ENCODE data around the gene EDRF1. TPM values are rescaled to one million over a fixed set of nuclear protein-coding genes. Genes with fewer than 3 reads are reported as not detected.

Gene EDRF1
- total and polyA plus RNA-seq, 12 donors = 8.1 to 35.9 (median 18.6) TPM

GRCh38 chr10:125766511-125766910 is 47.0 kb downstream of the EDRF1 start:
- intact Hi-C loops (cut with DNase I) = no loop called here
- WGBS, 4 donors = 79 to 86% (median 83%) methylated on average over 4 of the region's 4 CpGs
- H3K36me3 ChIP-seq (replicated peaks in 1 of 2) = peaks cover 0 to 26% of the 10 kb centered on the region in 2 donors

GRCh38 chr10:125768219-125768855 is 48.8 kb downstream of the EDRF1 start:
- Histone ChIP-seq H3K27me3 (no peaks in the 10 kb centered on the region), H3K36me3 (replicated peaks in 1 of 2) (peaks cover 0 to 18% of the 10 kb centered on the region in 2 donors), H3K9me3 (replicated peaks in 1 of 3) (no peaks in the 10 kb centered on the region), H3K4me1 (replicated peaks in 1 of 2) (no peaks in the 10 kb centered on the region), H3K27ac (no peak overlapping the region), H3K4me3 (no peak overlapping the region)
- TF ChIP-seq POLR2A (IDR thresholded peaks at IDR 0.05) = no peak
- no peak for TF ChIP-seq CTCF (IDR thresholded peaks at IDR 0.05)
- no peak for DNase-seq
- 68 to 83% (median 73%) methylated on average over 4 of the region's 4 CpGs for WGBS, 4 donors
- intact Hi-C loops (cut with DNase I) = no loop called here

More at GRCh38 chr10:125766511-125766910, 47.0 kb downstream of the EDRF1 start:
- no peak for TF ChIP-seq CTCF (IDR thresholded peaks at IDR 0.05)
- no peak for TF ChIP-seq POLR2A (IDR thresholded peaks at IDR 0.05)
- Histone ChIP-seq H3K27ac (no peak overlapping the region), H3K4me1 (replicated peaks in 1 of 2) (no peaks in the 10 kb centered on the region), H3K4me3 (no peak overlapping the region), H3K9me3 (replicated peaks in 1 of 3) (no peaks in the 10 kb centered on the region), H3K27me3 (no peaks in the 10 kb centered on the region)
- no peak for DNase-seq

- no peaks in the 10 kb centered on the region for H3K4me1 ChIP-seq (replicated peaks in 1 of 2)
- 90 to 92% (median 91%) methylated on average over 10 to 12 of the region's 12 CpGs for WGBS, 4 donors
- no peaks in the 10 kb centered on the region for H3K9me3 ChIP-seq (replicated peaks in 1 of 3)
- no peak overlapping the region for H3K27ac ChIP-seq
- peaks cover 0 to 10% of the 10 kb centered on the region in 2 donors for H3K36me3 ChIP-seq (replicated peaks in 1 of 2)
- H3K27me3 ChIP-seq = no peaks in the 10 kb centered on the region
- H3K4me3 ChIP-seq = no peak overlapping the region
- no peak for DNase-seq
- TF ChIP-seq POLR2A (IDR thresholded peaks at IDR 0.05) (no peak), CTCF (IDR thresholded peaks at IDR 0.05) (no peak)
- intact Hi-C loops (cut with DNase I) = no loop called here
Measured at GRCh38 chr10:125769175-125769574, 49.7 kb downstream of the EDRF1 start.

GRCh38 chr10:125770844-125771243 is 51.3 kb downstream of the EDRF1 start:
- no peak overlapping the region for H3K27ac ChIP-seq
- H3K27me3 ChIP-seq = no peaks in the 10 kb centered on the region
- 88 to 91% (median 89%) methylated on average over 5 of the region's 5 CpGs for WGBS, 4 donors
- intact Hi-C loops (cut with DNase I) = no loop called here
- TF ChIP-seq CTCF (IDR thresholded peaks at IDR 0.05) (no peak), POLR2A (IDR thresholded peaks at IDR 0.05) (no peak)
- H3K36me3 ChIP-seq (replicated peaks in 1 of 2) = no peaks in the 10 kb centered on the region
- no peak overlapping the region for H3K4me3 ChIP-seq
- no peaks in the 10 kb centered on the region for H3K4me1 ChIP-seq (replicated peaks in 1 of 2)
- no peaks in the 10 kb centered on the region for H3K9me3 ChIP-seq (replicated peaks in 1 of 3)
- no peak for DNase-seq
